Dedifferentiated amniotic fluid mesenchymal stem cell (primary cell): Measurements from ENCODE around the gene SORCS3.

Source experiments
- DNase-seq: peaks from one replicate; pipeline ENCODE4 v3.0.0-alpha.2; 2016; ENCODE audit errors: extremely low spot score

Gene SORCS3

GRCh38 chr10:105185161-105185560 is 544.1 kb downstream of the SORCS3 start:
- no peak for DNase-seq

- no peak for DNase-seq
These were observed 546.2 kb downstream of the SORCS3 start for GRCh38 chr10:105187243-105187642.

GRCh38 chr10:105188737-105189462 is 547.8 kb downstream of the SORCS3 start:
- no peak for DNase-seq

DNA sequence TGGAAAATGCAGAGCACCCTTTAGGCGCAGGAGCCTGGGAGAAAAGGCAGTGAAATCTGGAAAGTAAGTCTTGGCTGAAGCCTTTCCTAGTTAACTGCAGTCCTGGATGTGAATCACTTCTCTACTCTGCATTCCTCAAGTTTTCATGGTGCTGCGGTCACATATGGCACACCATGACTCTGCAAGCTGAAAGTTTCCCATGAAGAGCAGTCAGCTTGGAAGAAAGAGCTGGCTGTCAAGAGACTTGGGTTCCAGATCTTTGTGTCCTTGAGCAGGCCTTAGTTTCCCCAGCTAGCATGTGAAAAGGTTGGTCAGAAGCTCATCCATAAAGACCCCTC is 548.3 kb downstream of the SORCS3 start:
- no peak for DNase-seq

GRCh38 chr10:105192146-105192545 is 551.1 kb downstream of the SORCS3 start:
- DNase-seq = no peak

GRCh38 chr10:105192861-105193260 is 551.8 kb downstream of the SORCS3 start:
- DNase-seq = no peak

DNA sequence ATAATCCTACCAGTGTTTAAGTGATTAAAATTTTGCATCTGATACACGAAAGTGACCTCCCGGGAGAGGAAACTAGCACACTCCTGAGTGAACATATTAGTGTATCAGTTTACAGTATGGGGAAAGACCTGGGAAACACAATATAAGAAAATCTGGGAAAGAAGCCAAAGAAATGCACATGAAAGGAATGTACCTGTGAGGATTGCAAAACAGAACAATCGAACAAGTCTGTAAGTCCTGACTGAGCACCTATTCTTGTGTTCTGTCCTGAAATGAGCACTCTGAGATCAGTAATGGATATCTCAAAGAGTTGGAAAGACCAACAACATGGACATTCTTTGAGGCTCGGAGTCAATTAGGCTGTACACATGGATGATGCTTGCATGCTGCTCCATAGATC is 554.7 kb downstream of the SORCS3 start:
- no peak for DNase-seq

GRCh38 chr10:105197598-105198364 is 556.7 kb downstream of the SORCS3 start:
- no peak for DNase-seq

DNA sequence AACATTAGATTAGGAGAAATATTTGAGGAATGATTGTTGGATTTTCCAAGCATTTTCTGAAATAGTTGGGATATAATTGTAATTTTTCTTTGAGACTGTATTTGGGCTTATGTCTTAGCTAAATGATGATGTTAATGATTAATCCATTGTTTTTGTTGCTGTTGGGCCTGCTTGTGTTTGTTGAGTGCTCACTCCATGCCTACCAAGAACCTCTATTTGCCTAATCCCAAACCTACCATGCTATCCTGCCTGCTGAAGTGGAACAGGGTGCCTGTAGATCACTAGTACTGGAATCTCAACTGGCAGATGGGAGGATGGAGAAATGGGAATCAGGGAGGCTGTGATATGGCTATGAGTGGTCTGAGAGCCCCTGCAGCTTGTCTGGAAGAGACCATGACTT is 565.5 kb downstream of the SORCS3 start:
- no peak for DNase-seq

GRCh38 chr10:105207476-105207995 is 566.4 kb downstream of the SORCS3 start:
- DNase-seq = no peak

DNA sequence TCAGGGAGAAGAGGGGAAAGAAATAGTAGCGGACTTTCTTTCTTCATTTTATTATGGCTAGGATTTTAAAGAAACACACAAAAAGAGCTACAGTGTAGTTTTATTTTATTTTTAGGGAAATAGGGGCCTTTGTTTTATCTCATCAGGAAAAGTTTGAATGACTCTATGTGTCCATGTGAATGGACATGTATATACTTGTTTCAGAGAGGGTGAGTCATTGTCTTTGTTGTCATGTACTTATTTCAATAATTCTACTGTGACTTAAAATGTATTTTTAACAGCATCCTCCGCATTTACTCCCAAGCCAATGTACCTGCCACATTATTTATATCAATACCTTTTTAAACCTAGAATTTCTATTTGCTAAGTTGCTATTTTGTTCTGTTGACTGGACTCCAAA is 569.5 kb downstream of the SORCS3 start:
- no peak for DNase-seq

DNA sequence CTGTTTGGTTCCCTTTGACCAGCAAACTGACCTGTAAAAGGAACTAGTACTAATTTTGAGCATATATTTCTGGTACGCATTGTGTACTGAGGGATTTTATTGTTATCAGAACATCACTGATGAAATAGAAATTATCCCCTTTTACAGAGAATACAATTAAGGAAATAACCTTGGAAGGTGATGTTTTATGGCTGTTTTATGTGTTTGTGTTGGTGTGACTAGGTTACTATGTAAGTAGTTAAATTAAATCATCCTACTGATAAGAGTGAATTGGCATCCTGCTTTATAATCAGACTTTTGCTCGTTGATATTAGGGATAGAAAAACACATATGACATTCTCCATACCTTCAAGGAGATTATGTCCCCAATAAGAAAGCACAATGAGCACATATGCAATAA is 596.6 kb downstream of the SORCS3 start:
- DNase-seq = no peak

- no peak for DNase-seq
These were observed 598.5 kb downstream of the SORCS3 start for GRCh38 chr10:105239311-105240219.

GRCh38 chr10:105241254-105241653 is 600.2 kb downstream of the SORCS3 start:
- DNase-seq = no peak

GRCh38 chr10:105243381-105243780 is 602.3 kb downstream of the SORCS3 start:
- DNase-seq = no peak

DNA sequence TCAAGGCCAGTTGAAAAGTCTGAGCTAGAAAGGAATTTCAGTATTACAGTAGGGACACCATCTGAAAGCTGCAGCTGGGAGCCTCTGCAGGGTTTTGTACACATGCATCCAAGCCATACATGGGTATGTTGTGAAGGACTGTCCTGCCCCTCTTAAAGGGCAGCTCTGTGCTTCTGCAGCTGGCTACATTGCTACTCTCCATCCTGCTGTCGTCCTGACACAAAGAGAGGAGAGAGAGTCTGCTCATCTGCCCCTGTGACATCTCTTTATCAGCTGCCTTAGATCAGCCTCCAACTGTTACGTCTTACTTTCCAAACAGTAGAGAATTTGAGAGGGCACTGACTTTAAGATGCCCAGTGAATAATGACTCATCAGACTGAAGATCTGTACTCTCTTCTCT is 602.7 kb downstream of the SORCS3 start:
- no peak for DNase-seq

GRCh38 chr10:105247831-105248499 is 606.9 kb downstream of the SORCS3 start:
- DNase-seq = no peak

GRCh38 chr10:105252911-105253310 is 611.8 kb downstream of the SORCS3 start:
- no peak for DNase-seq

- DNase-seq = no peak
These were observed 612.6 kb downstream of the SORCS3 start for GRCh38 chr10:105253515-105254212.

GRCh38 chr10:105258036-105258673 is 617.1 kb downstream of the SORCS3 start:
- DNase-seq = no peak

- no peak for DNase-seq
These were observed 617.6 kb downstream of the SORCS3 start for GRCh38 chr10:105258674-105259065.
